HepG2 (cell line): Measurements from ENCODE around the gene ENKUR. TPM values are rescaled to one million over a fixed set of nuclear protein-coding genes. Genes with fewer than 3 reads are reported as not detected.
A peak's percentile ranks its signal among the peaks of the same experiment; 100 is the strongest.
"Not testable (repeated sequence)": the region's sequence is repeated elsewhere in the genome, so short reads cannot be mapped to it uniquely, and the experiment has no call there.

Experiments
- ATAC-seq: fragments of 200-7000 bp; cut with Tn5 transposase; 3 replicates; pipeline ENCODE4 v1.9.1; 2020; ENCODE audit warnings: mild to moderate bottlenecking, moderate library complexity
- BruUV-seq: library from RNA; stranded (reverse); fragments of 400-500 nt; replicated peaks from 2 replicates; lab custom pipeline; 2021; lab: Mats Ljungman, UMichigan
- CTCF ChIA-PET: fragments of 300-600 bp; formaldehyde crosslinking; extraction: SDS; loops from one replicate; lab custom pipeline; 2021; ENCODE audit warnings: low total read pairs, inconsistent platforms, low intra/inter-chr PET ratio; lab: Yijun Ruan, JAX
- POLR2A ChIA-PET: fragments of 350-600 bp; sonication (Branson Sonifier 250); formaldehyde crosslinking; loops from one replicate; lab custom pipeline; 2020; ENCODE audit warnings: antibody characterized with exemption, inconsistent platforms; lab: Yijun Ruan, JAX
- DNase-seq: peaks from one replicate; pipeline ENCODE4 v3.0.0-alpha.2; 2015; ENCODE audit warnings: low spot score
- FAIRE-seq: peaks from 3 replicates; lab custom pipeline; 2011; peaks lifted over from hg19 to GRCh38; lab: Jason Lieb, UNC
- H2AFZ ChIP-seq: one replicate; pipeline ENCODE4 v1.6.1; 2011; ENCODE audit warnings: low read length, inconsistent platforms
- H3K27ac ChIP-seq: fragments of 300-600 bp; 3 replicates; pipeline ENCODE4 v1.8.0; 2011; ENCODE audit warnings: mixed run types, mild to moderate bottlenecking, mixed read lengths, low read length, inconsistent platforms; ENCODE audit not compliant: insufficient read depth; ENCODE audit errors: extremely low read length
- H3K27me3 ChIP-seq, 2 experiments: fragments of 200-600 bp in 1 of 2; 2 replicates in 1 of 2; 3 replicates in 1 of 2; pipeline versions ENCODE4 v1.6.0 to v1.8.0; 2011; ENCODE audit warnings: low read length in 2 of 2, mild to moderate bottlenecking in 2 of 2, moderate library complexity in 2 of 2, inconsistent platforms in 1 of 2; ENCODE audit not compliant: insufficient read depth in 2 of 2, control insufficient read depth in 1 of 2
- H3K36me3 ChIP-seq, 2 experiments: fragments of 200-600 bp in 1 of 2; replicated peaks in 1 of 2; 2 replicates in 1 of 2; 3 replicates in 1 of 2; pipeline versions ENCODE4 v1.5.1 to v1.8.0; 2011; ENCODE audit warnings: low read length in 2 of 2, inconsistent platforms in 1 of 2; ENCODE audit not compliant: insufficient read depth in 2 of 2, control insufficient read depth in 1 of 2
- H3K4me1 ChIP-seq: 2 replicates; pipeline ENCODE4 v1.5.1; 2012; ENCODE audit warnings: low read length, inconsistent platforms; ENCODE audit not compliant: insufficient read depth
- H3K4me2 ChIP-seq: 2 replicates; pipeline ENCODE4 v1.6.0; 2011; ENCODE audit warnings: low read depth, low read length, inconsistent platforms
- H3K4me3 ChIP-seq, 3 experiments: fragments of 200-600 bp in 1 of 3; sonication (generic), shearing (Covaris generic) in 1 of 3; replicated peaks in 1 of 3; 2 replicates each; pipeline ENCODE4 v1.5.1; 2011 to 2016; ENCODE audit warnings: low read length in 3 of 3, inconsistent platforms in 2 of 3, low read depth in 2 of 3, mild to moderate bottlenecking in 2 of 3, control low read depth in 1 of 3, mixed read lengths in 1 of 3; ENCODE audit not compliant: insufficient read depth in 1 of 3
- H3K79me2 ChIP-seq: one replicate; pipeline ENCODE4 v1.6.1; 2011; ENCODE audit warnings: low read length, inconsistent platforms; ENCODE audit not compliant: insufficient read depth
- H3K9ac ChIP-seq: 2 replicates; pipeline ENCODE4 v1.6.0; 2011; ENCODE audit warnings: mild to moderate bottlenecking, low read depth, low read length, inconsistent platforms; ENCODE audit not compliant: insufficient read depth
- H3K9me3 ChIP-seq: 2 replicates; pipeline ENCODE4 v1.5.1; 2012; ENCODE audit warnings: mild to moderate bottlenecking, low read length
- H4K20me1 ChIP-seq: 2 replicates; pipeline ENCODE4 v1.6.0; 2011; ENCODE audit warnings: inconsistent platforms, mild to moderate bottlenecking, low read length, moderate library complexity; ENCODE audit not compliant: insufficient read depth
- ADNP ChIP-seq: sonication (generic); formaldehyde crosslinking; IDR thresholded peaks from 2 replicates; pipeline ENCODE4 v1.4.0; 2020; ENCODE audit warnings: missing genetic modification reagents
- ARNT2 ChIP-seq: sonication (generic); formaldehyde crosslinking; IDR thresholded peaks from 2 replicates; pipeline ENCODE4 v1.8.0; 2022; ENCODE audit warnings: mild to moderate bottlenecking, low read depth, missing genetic modification reagents, moderate library complexity
- FOXC1 ChIP-seq: sonication (generic); formaldehyde crosslinking; IDR thresholded peaks from 2 replicates; pipeline ENCODE4 v1.8.0; 2022; ENCODE audit warnings: mild to moderate bottlenecking, missing genetic modification reagents, borderline replicate concordance
- HNRNPK ChIP-seq: fragments of 200-400 bp; formaldehyde crosslinking; IDR thresholded peaks from 2 replicates; pipeline ENCODE4 v1.6.1; 2018; ENCODE audit warnings: low read length, low read depth, moderate library complexity, mild to moderate bottlenecking; ENCODE audit not compliant: poor library complexity, severe bottlenecking
- PCBP2 ChIP-seq: fragments of 200-400 bp; formaldehyde crosslinking; optimal IDR thresholded peaks from 2 replicates; pipeline ENCODE3; 2018; ENCODE audit warnings: low read length, low read depth; ENCODE audit not compliant: poor library complexity, severe bottlenecking
- ZNF138 ChIP-seq: sonication (generic); formaldehyde crosslinking; IDR thresholded peaks from 2 replicates; pipeline ENCODE4 v1.5.0; 2020; ENCODE audit warnings: mild to moderate bottlenecking, low read depth, missing genetic modification reagents
- WGBS: methylation state at CpG from one replicate; pipeline ENCODE4 v1.1.6; 2017; ENCODE audit warnings: low lambda C conversion rate; 5-methylcytosine and 5-hydroxymethylcytosine counted together
- in situ Hi-C: cut with HindIII; loops from 2 replicates; pipeline ENCODE4 v1.10.0; 2017; ENCODE audit warnings: low pct_unique_long_range_greater_than_20kb; ENCODE audit not compliant: extremely low pct_ligation_motif_present
- intact Hi-C: fragments of 100-400 bp; cut with micrococcal nuclease; formaldehyde crosslinking; loops from one replicate; pipeline ENCODE4 v1.10.0; 2022; ENCODE audit not compliant: unreplicated experiment
- polyA plus RNA-seq, 8 experiments: library from polyadenylated mRNA; depleted of rRNA in 3 of 8; stranded (reverse) in 7 of 8; unstranded in 1 of 8; fragments of >200 nt; fragmentation: Illumina TruSeq in 4 of 8; extraction: Trizol in 4 of 8; gene quantifications; 2 replicates each; pipeline versions ENCODE4 v1.2.1 to v1.2.3, GENCODE V29; 2011 to 2016; ENCODE audit warnings: low read depth in 4 of 8, missing spikeins in 1 of 8, mixed read lengths in 1 of 8; ENCODE audit not compliant: insufficient read depth in 1 of 8
- total RNA-seq, 5 experiments: library from RNA; depleted of rRNA; stranded (reverse); fragments of >200 nt; fragmentation: Illumina TruSeq; extraction: Trizol; gene quantifications; 2 replicates each; pipeline ENCODE4 v1.2.3, GENCODE V29; 2016; ENCODE audit warnings: low read depth in 1 of 5
- TF ChIP-seq, protein P1 (sequence below): sonication (generic); formaldehyde crosslinking; IDR thresholded peaks from 2 replicates; pipeline ENCODE4 v1.4.0; 2020; ENCODE audit warnings: missing genetic modification reagents; ENCODE audit errors: not compliant biosample characterization

ENKUR gene
- total and polyA plus RNA-seq, 2 of the 13 experiments (the other 11 are each of a cell fraction or from before 2014, with no cell fraction given): 0.15 TPM

DNA sequence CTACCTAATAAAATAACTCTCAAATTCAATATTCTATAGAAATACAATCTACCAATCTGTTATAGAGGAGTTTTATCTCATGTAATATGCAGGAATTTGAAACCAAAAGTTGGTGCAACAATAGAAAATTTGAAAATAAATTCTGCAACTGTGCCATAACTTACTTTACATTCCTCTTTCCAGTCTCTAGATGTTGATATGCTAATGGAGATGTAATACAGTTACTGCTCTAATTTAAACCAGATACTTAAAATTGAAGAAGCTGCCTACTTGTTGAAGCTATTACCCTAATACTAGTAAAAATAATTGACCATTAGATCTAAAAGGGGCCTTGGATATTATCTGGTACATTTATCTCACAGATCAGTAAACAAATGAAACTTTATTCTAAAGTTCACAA, 1.4 kb downstream of the ENKUR start (continued):
- no peak for TF ChIP-seq ADNP
- TF ChIP-seq, protein P1, sequence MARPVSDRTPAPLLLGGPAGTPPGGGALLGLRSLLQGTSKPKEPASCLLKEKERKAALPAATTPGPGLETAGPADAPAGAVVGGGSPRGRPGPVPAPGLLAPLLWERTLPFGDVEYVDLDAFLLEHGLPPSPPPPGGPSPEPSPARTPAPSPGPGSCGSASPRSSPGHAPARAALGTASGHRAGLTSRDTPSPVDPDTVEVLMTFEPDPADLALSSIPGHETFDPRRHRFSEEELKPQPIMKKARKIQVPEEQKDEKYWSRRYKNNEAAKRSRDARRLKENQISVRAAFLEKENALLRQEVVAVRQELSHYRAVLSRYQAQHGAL (CRISPR knock-in tag): no peak

- H2AFZ ChIP-seq, H3K27ac ChIP-seq, H3K4me3 ChIP-seq, BruUV-seq, ATAC-seq, POLR2A ChIA-PET, H3K27me3 ChIP-seq, H3K36me3 ChIP-seq, H3K79me2 ChIP-seq, H3K9ac ChIP-seq, H3K9me3 ChIP-seq, intact Hi-C loops, H3K4me2 ChIP-seq, H4K20me1 ChIP-seq, CTCF ChIA-PET, FAIRE-seq, DNase-seq: not testable (repeated sequence)
- 72% methylated on average over 2 of the region's 2 CpGs for WGBS
- peaks cover 16% of the 10 kb centered on the region for H3K4me1 ChIP-seq
- in situ Hi-C loops: loop anchor here (10.0 kb wide), 1 partner anchor 287 kb away; the partner anchor contains the start of gene ARHGAP21
Observed at GRCh38 chr10:25011591-25011990, 4.4 kb downstream of the ENKUR start.

- Histone ChIP-seq H3K4me2 (no peak overlapping the region), H4K20me1 (no peaks in the 10 kb centered on the region), H3K4me1 (no peaks in the 10 kb centered on the region), H3K4me3 (no peak overlapping the region), H3K9me3 (no peaks in the 10 kb centered on the region), H3K9ac (no peak overlapping the region), H3K27ac (no peak overlapping the region), H2AFZ (no peak overlapping the region), H3K79me2 (no peaks in the 10 kb centered on the region), H3K27me3 (no peaks in the 10 kb centered on the region; a peak in 1 of 5 replicates), H3K36me3 (no peaks in the 10 kb centered on the region)
- intact Hi-C loops: no loop called here
- in situ Hi-C loops: loop anchor here (25.0 kb wide), 1 partner anchor 361 kb away; no protein-coding TSS in a partner anchor
- FAIRE-seq (no peak), ATAC-seq (no peak), DNase-seq (no peak)
- 63% methylated on average over 3 of the region's 3 CpGs for WGBS
- POLR2A ChIA-PET: no interaction called here
- TF ChIP-seq FOXC1 (no peak), ARNT2 (CRISPR knock-in tag) (no peak), ZNF138 (CRISPR knock-in tag) (no peak), HNRNPK (peak; percentile 68), PCBP2 (peak; percentile 72)
- BruUV-seq: no TSS peak
- CTCF ChIA-PET: no interaction called here
Observed at GRCh38 chr10:24998044-24998443, 17.9 kb downstream of the ENKUR start.
